H9 (cell line): ENCODE measurements around the gene ATP8A2. TPM values are rescaled to one million over a fixed set of nuclear protein-coding genes. Genes with fewer than 3 reads are reported as not detected.

Experiments
- DNase-seq: peaks from one replicate; pipeline ENCODE4 v3.0.0-alpha.2; 2017
- H2AFZ ChIP-seq: one replicate; pipeline ENCODE4 v1.6.1; 2013; ENCODE audit warnings: mild to moderate bottlenecking, low read length, control low read depth, moderate library complexity
- H2AK5ac ChIP-seq: 2 replicates; pipeline ENCODE4 v1.6.1; 2013; ENCODE audit warnings: low read length, control low read depth, mixed read lengths; ENCODE audit not compliant: insufficient read length
- H2BK120ac ChIP-seq: one replicate; pipeline ENCODE4 v1.6.1; 2013; ENCODE audit warnings: low read depth, mild to moderate bottlenecking, low read length, control low read depth, inconsistent platforms; ENCODE audit not compliant: poor library complexity, severe bottlenecking
- H2BK12ac ChIP-seq: 2 replicates; pipeline ENCODE4 v1.6.1; 2013; ENCODE audit warnings: low read length, control low read depth, mixed read lengths, low read depth; ENCODE audit not compliant: insufficient read length
- H2BK15ac ChIP-seq: 2 replicates; pipeline ENCODE4 v1.6.1; 2013; ENCODE audit warnings: low read depth, low read length, control low read depth
- H2BK20ac ChIP-seq: one replicate; pipeline ENCODE4 v1.6.1; 2013; ENCODE audit warnings: low read depth, mild to moderate bottlenecking, low read length, control low read depth, inconsistent platforms; ENCODE audit not compliant: poor library complexity, severe bottlenecking
- H2BK5ac ChIP-seq: 2 replicates; pipeline ENCODE4 v1.6.1; 2013; ENCODE audit warnings: low read length, control low read depth, mixed read lengths; ENCODE audit not compliant: insufficient read length
- H3K14ac ChIP-seq: 2 replicates; pipeline ENCODE4 v1.6.1; 2013; ENCODE audit warnings: low read length, control low read depth; ENCODE audit not compliant: insufficient read depth
- H3K18ac ChIP-seq: 2 replicates; pipeline ENCODE4 v1.6.1; 2013; ENCODE audit warnings: low read depth, mild to moderate bottlenecking, mixed read lengths, low read length, control low read depth; ENCODE audit not compliant: insufficient read length
- H3K23ac ChIP-seq: 2 replicates; pipeline ENCODE4 v1.6.1; 2013; ENCODE audit warnings: low read length, control low read depth, mixed read lengths, low read depth; ENCODE audit not compliant: insufficient read length
- H3K23me2 ChIP-seq: 2 replicates; pipeline ENCODE4 v1.6.1; 2013; ENCODE audit warnings: low read depth, mild to moderate bottlenecking, mixed read lengths, low read length, control low read depth; ENCODE audit not compliant: insufficient read length, poor library complexity, severe bottlenecking
- H3K27ac ChIP-seq: 2 replicates; pipeline ENCODE4 v1.5.1; 2013; ENCODE audit warnings: low read length, control low read depth, mixed read lengths, low read depth; ENCODE audit not compliant: insufficient read length
- H3K27me3 ChIP-seq: 2 replicates; pipeline ENCODE4 v1.6.1; 2013; ENCODE audit warnings: low read length, control low read depth, inconsistent platforms; ENCODE audit not compliant: insufficient read depth
- H3K4ac ChIP-seq: 2 replicates; pipeline ENCODE4 v1.6.1; 2013; ENCODE audit warnings: low read depth, mild to moderate bottlenecking, control low read depth, inconsistent platforms, low read length, moderate library complexity
- H3K4me1 ChIP-seq: 2 replicates; pipeline ENCODE4 v1.6.1; 2013; ENCODE audit warnings: low read length, control low read depth, inconsistent platforms; ENCODE audit not compliant: insufficient read depth
- H3K4me2 ChIP-seq: 2 replicates; pipeline ENCODE4 v1.6.1; 2013; ENCODE audit warnings: low read length, control low read depth, mixed read lengths; ENCODE audit not compliant: insufficient read length, insufficient read depth
- H3K56ac ChIP-seq: 2 replicates; pipeline ENCODE4 v1.6.1; 2013; ENCODE audit warnings: low read depth, mild to moderate bottlenecking, mixed read lengths, low read length, control low read depth; ENCODE audit not compliant: insufficient read length
- H3K79me1 ChIP-seq: 2 replicates; pipeline ENCODE4 v1.6.1; 2013; ENCODE audit warnings: low read depth, mild to moderate bottlenecking, moderate library complexity, low read length, control low read depth, inconsistent platforms; ENCODE audit not compliant: insufficient read depth, poor library complexity, severe bottlenecking
- H3K79me2 ChIP-seq: 2 replicates; pipeline ENCODE4 v1.6.1; 2013; ENCODE audit warnings: low read length, control low read depth, inconsistent platforms; ENCODE audit not compliant: insufficient read depth
- H3K9ac ChIP-seq: 2 replicates; pipeline ENCODE4 v1.6.1; 2013; ENCODE audit warnings: low read length, control low read depth, mixed read lengths; ENCODE audit not compliant: insufficient read length; ENCODE audit errors: extremely low read depth
- H3K9me3 ChIP-seq: one replicate; pipeline ENCODE4 v1.6.1; 2013; ENCODE audit warnings: low read depth, low read length, inconsistent platforms; ENCODE audit not compliant: control insufficient read depth
- H3T11ph ChIP-seq: one replicate; pipeline ENCODE4 v1.6.1; 2013; ENCODE audit warnings: mild to moderate bottlenecking, low read length, control low read depth, inconsistent platforms
- H4K20me1 ChIP-seq: one replicate; pipeline ENCODE4 v1.6.1; 2013; ENCODE audit not compliant: control insufficient read depth, insufficient read length, insufficient read depth
- H4K5ac ChIP-seq: 2 replicates; pipeline ENCODE4 v1.6.1; 2013; ENCODE audit warnings: low read depth, mild to moderate bottlenecking, mixed read lengths, low read length, control low read depth; ENCODE audit not compliant: insufficient read length
- H4K8ac ChIP-seq: replicated peaks from 2 replicates; pipeline ENCODE4 v1.6.1; 2013; ENCODE audit warnings: low read length, control low read depth, mixed read lengths, low read depth; ENCODE audit not compliant: insufficient read length
- H4K91ac ChIP-seq: 2 replicates; pipeline ENCODE4 v1.6.1; 2013; ENCODE audit warnings: low read depth, mild to moderate bottlenecking, moderate library complexity, mixed read lengths, low read length, control low read depth; ENCODE audit not compliant: insufficient read length
- H3K27ac Mint-ChIP-seq, 3 experiments: 2 replicates in 2 of 3; 3 replicates in 1 of 3; pipeline ENCODE4 v1.8.0; 2020 to 2021; ENCODE audit warnings: mixed read lengths in 3 of 3, mild to moderate bottlenecking in 1 of 3, moderate library complexity in 1 of 3
- H3K27me3 Mint-ChIP-seq: 2 replicates; pipeline ENCODE4 v1.8.0; 2021; ENCODE audit warnings: low read depth, mild to moderate bottlenecking, moderate library complexity, mixed read lengths
- H3K36me3 Mint-ChIP-seq, 3 experiments: 2 replicates in 2 of 3; 3 replicates in 1 of 3; pipeline ENCODE4 v1.8.0; 2020 to 2021; ENCODE audit warnings: low read depth in 3 of 3, mixed read lengths in 3 of 3; ENCODE audit not compliant: insufficient read depth in 1 of 3
- H3K4me1 Mint-ChIP-seq, 2 experiments: 2 replicates each; pipeline ENCODE4 v1.8.0; 2020; ENCODE audit warnings: mixed read lengths in 2 of 2
- H3K4me3 Mint-ChIP-seq, 2 experiments: 2 replicates in 1 of 2; 3 replicates in 1 of 2; pipeline ENCODE4 v1.8.0; 2020 to 2021; ENCODE audit warnings: mild to moderate bottlenecking in 2 of 2, mixed read lengths in 2 of 2, moderate library complexity in 1 of 2
- H3K9me3 Mint-ChIP-seq, 2 experiments: 2 replicates in 1 of 2; 3 replicates in 1 of 2; pipeline ENCODE4 v1.8.0; 2020; ENCODE audit warnings: mild to moderate bottlenecking in 2 of 2, mixed read lengths in 2 of 2, moderate library complexity in 1 of 2
- WGBS: extraction: QIAGEN DNeasy Blood & Tissue Kit; methylation state at CpG from one replicate; pipeline ENCODE4 v1.1.7; 2013; ENCODE audit warnings: missing lambda C conversion rate, low lambda C conversion rate, mixed read lengths; ENCODE audit not compliant: insufficient read length; ENCODE audit errors: extremely low coverage; 5-methylcytosine and 5-hydroxymethylcytosine counted together
- total RNA-seq: library from RNA; stranded (reverse); gene quantifications from 2 replicates; pipeline ENCODE4 v1.2.1, GENCODE V29; 2021
- TF ChIP-seq, protein P1 (sequence below): fragments of 200-600 bp; sonication (generic); conservative IDR thresholded peaks from 3 replicates; pipeline ENCODE4 v1.8.0; 2021; ENCODE audit warnings: antibody characterized with exemption, mild to moderate bottlenecking

The ATP8A2 gene
- total RNA-seq, 1 experiment from 2014 or later, result 18.2 TPM

DNA sequence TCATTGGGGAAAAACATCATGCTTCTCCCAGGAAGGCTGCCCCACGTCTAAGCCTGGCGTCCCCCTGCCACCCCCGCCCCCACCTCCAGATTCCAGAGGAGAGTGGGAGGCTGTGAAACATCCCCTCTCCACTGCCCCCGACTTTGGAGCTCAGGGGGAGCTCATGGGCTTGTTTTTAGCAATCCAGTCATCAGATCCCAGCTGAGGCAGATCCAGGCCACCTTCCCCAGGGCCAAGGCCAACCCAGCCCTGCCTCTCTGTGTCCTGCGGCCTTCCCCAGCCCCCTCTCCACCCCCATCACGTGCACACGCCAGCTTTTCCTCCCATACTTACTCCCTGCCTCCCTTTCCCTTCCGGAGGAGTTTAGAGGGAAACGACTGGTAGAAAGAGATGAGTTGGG, 641.2 kb downstream of the ATP8A2 start:
- DNase-seq, result no peak
- TF ChIP-seq, protein P1, sequence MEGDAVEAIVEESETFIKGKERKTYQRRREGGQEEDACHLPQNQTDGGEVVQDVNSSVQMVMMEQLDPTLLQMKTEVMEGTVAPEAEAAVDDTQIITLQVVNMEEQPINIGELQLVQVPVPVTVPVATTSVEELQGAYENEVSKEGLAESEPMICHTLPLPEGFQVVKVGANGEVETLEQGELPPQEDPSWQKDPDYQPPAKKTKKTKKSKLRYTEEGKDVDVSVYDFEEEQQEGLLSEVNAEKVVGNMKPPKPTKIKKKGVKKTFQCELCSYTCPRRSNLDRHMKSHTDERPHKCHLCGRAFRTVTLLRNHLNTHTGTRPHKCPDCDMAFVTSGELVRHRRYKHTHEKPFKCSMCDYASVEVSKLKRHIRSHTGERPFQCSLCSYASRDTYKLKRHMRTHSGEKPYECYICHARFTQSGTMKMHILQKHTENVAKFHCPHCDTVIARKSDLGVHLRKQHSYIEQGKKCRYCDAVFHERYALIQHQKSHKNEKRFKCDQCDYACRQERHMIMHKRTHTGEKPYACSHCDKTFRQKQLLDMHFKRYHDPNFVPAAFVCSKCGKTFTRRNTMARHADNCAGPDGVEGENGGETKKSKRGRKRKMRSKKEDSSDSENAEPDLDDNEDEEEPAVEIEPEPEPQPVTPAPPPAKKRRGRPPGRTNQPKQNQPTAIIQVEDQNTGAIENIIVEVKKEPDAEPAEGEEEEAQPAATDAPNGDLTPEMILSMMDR, result no peak
- no peak overlapping the region for H3K4me2 ChIP-seq
- WGBS, result no CpG with 5 or more reads among the region's 9 CpGs
- H3T11ph ChIP-seq, result no peak overlapping the region
- H3K27me3 Mint-ChIP-seq, result peaks cover 6% of the 10 kb centered on the region
- H4K20me1 ChIP-seq, result no peaks in the 10 kb centered on the region
- H3K27ac Mint-ChIP-seq, result no peak overlapping the region
- H3K79me2 ChIP-seq, result no peaks in the 10 kb centered on the region
- no peaks in the 10 kb centered on the region for H3K27me3 ChIP-seq
- H3K56ac ChIP-seq, result no peak overlapping the region
- no peak overlapping the region for H3K14ac ChIP-seq
- H3K4me1 Mint-ChIP-seq, result peaks cover 22 to 29% of the 10 kb centered on the region in 2 experiments
- no peak overlapping the region for H2BK5ac ChIP-seq
- no peak overlapping the region for H3K27ac ChIP-seq
- no peak overlapping the region for H3K18ac ChIP-seq
- no peak overlapping the region for H3K4me3 Mint-ChIP-seq
- no peak overlapping the region for H4K8ac ChIP-seq
- H4K91ac ChIP-seq, result no peak overlapping the region
- no peaks in the 10 kb centered on the region for H3K9me3 ChIP-seq
- H2BK12ac ChIP-seq, result no peak overlapping the region
- H2BK20ac ChIP-seq, result no peak overlapping the region
- H3K36me3 Mint-ChIP-seq, result no peaks in the 10 kb centered on the region
- H3K79me1 ChIP-seq, result no peaks in the 10 kb centered on the region
- no peak overlapping the region for H2BK15ac ChIP-seq
- H3K4me1 ChIP-seq, result no peaks in the 10 kb centered on the region
- H3K9me3 Mint-ChIP-seq, result peaks cover 0 to 2% of the 10 kb centered on the region in 2 experiments; a peak in 1 of 5 replicates
- no peak overlapping the region for H3K23ac ChIP-seq
- no peak overlapping the region for H2BK120ac ChIP-seq
- H2AK5ac ChIP-seq, result no peak overlapping the region
- H4K5ac ChIP-seq, result no peak overlapping the region
- no peak overlapping the region for H2AFZ ChIP-seq
- H3K23me2 ChIP-seq, result no peaks in the 10 kb centered on the region
- no peak overlapping the region for H3K4ac ChIP-seq
- H3K9ac ChIP-seq, result no peak overlapping the region
